Activated naive CD4-positive, alpha-beta T cell (primary cell): Measurements from ENCODE around the gene DRGX.

Experiments
- DNase-seq, 4 experiments: peaks; one replicate each; lab custom pipeline; 2025; lab: John Stamatoyannopoulos, UW

Gene DRGX

DNA sequence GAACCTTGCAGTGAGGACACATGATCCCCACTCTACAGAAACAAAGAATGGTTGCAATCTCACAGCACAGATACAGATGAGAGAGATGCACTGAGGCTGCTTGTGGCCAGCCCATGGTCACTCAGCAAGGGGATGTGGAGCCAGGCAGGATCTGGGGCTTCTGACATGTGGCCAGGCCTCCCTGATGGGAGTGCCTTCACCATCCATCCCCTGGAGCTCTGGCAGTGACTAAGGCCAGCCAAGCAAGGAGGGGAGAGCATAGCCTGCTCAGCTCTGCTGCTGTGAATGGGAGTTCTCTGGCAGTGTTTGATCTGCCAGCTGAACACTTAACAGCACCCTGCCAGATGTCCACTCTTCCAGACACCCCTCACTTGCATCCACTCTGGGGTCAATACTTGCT is 77.1 kb downstream of the DRGX start:
- DNase-seq, result no peak

DNA sequence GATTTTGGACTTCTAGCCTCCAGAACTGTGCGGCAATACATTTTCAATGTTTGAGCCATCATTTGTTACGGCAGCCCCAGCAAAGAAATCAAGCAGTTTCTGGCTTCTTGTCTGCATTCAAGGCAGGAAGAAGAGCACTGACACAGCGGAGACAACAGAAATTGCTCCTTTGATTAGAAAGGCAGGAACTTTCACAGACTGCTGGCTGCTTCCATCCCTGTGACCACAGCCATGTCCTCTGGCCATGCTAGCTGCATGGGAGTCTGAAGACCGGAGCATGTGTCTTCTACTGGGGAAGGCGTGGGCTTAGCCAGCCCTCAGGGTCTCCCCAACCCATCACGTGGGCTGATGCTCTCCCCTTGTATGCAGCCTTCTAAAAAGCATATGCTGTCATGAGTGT is 77.9 kb downstream of the DRGX start:
- DNase-seq, result no peak

DNA sequence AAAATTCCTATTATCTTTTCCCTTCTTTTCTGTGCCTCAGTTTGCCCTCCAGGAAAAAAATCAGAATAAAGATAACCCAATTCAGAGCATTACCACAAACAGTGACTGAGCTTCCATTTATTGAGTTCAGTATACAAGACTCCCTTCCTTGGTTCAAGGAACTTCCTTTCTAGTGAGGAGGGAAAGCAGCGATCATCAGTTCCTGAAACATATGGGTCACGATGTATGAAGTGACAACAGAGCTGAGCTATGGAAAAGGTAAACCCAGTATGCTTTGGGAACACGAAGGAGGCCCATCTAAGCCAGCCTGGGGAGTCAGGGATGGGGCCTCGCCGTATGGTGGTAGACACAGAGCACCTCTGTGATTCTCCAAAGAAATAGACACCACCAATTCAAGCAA is 81.1 kb downstream of the DRGX start:
- no peak for DNase-seq
